ENCODE measurements around the gene KCNC4.
A peak's percentile ranks its signal among the peaks of the same experiment; 100 is the strongest.

Gene KCNC4

GRCh38 chr1:110245876-110246620 is 35.9 kb downstream of the KCNC4 start:
- Histone ChIP-seq H3K4me1 (peaks cover 45% of the 10 kb centered on the region), H3K36me3 (no peaks in the 10 kb centered on the region), H4K20me1 (no peaks in the 10 kb centered on the region), H3K4me2 (no peak overlapping the region), H3K9me3 (no peaks in the 10 kb centered on the region), H3K9ac (no peak overlapping the region), H3K27me3 (no peaks in the 10 kb centered on the region), H3K27ac (no peak overlapping the region), H3K4me3 (no peak overlapping the region)
- no peak for TF ChIP-seq Cebpa-rat (IDR thresholded peaks at IDR 0.05)

- Histone ChIP-seq H3K9me3 (no peaks in the 10 kb centered on the region), H3K9ac (no peak overlapping the region), H4K20me1 (no peaks in the 10 kb centered on the region), H3K4me3 (no peak overlapping the region), H3K27me3 (no peaks in the 10 kb centered on the region), H3K27ac (no peak overlapping the region), H3K4me1 (peaks cover 18% of the 10 kb centered on the region), H3K36me3 (no peaks in the 10 kb centered on the region), H3K4me2 (no peak overlapping the region)
- TF ChIP-seq Cebpa-rat (IDR thresholded peaks at IDR 0.05), result no peak
These were observed 38.6 kb downstream of the KCNC4 start for GRCh38 chr1:110248746-110249145.

GRCh38 chr1:110249256-110249655 is 39.1 kb downstream of the KCNC4 start:
- Histone ChIP-seq H3K9me3 (no peaks in the 10 kb centered on the region), H3K4me3 (no peak overlapping the region)
- TF ChIP-seq Cebpa-rat (IDR thresholded peaks at IDR 0.05), result no peak

DNA sequence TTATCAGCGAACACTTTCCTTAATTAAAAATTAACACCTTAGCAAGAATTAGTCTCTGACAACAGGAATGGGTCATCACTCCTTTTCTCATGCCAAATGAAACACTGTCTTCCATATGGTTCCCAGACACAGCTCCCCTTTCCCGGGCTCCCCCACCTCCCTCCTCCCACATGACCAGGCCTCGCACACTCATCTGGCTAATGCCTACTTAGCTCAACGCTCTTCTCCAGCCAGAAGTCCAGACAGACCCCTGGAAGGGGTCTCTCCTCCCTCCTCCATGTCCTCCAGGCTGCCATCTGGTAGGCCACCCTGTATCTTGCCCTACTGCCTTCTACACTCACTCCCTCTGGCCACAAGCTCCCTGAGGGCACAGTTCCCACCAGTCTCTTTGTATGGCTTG is 39.9 kb downstream of the KCNC4 start:
- Histone ChIP-seq H3K9ac (no peak overlapping the region), H3K9me3 (no peaks in the 10 kb centered on the region), H3K27ac (no peak overlapping the region), H4K20me1 (no peaks in the 10 kb centered on the region), H3K4me3 (no peak overlapping the region), H3K36me3 (no peaks in the 10 kb centered on the region), H3K4me2 (no peak overlapping the region), H3K4me1 (peaks cover 12% of the 10 kb centered on the region), H3K27me3 (no peaks in the 10 kb centered on the region)
- no peak for TF ChIP-seq Cebpa-rat (IDR thresholded peaks at IDR 0.05)

More at GRCh38 chr1:110249256-110249655, 39.1 kb downstream of the KCNC4 start:
- Histone ChIP-seq H4K20me1 (no peaks in the 10 kb centered on the region), H3K36me3 (no peaks in the 10 kb centered on the region), H3K4me1 (peaks cover 13% of the 10 kb centered on the region), H3K9ac (no peak overlapping the region), H3K27me3 (no peaks in the 10 kb centered on the region), H3K27ac (no peak overlapping the region), H3K4me2 (no peak overlapping the region)

- no peaks in the 10 kb centered on the region for H3K27me3 ChIP-seq
- peaks cover 14% of the 10 kb centered on the region for H3K4me1 ChIP-seq
- no peaks in the 10 kb centered on the region for H3K36me3 ChIP-seq
- no peaks in the 10 kb centered on the region for H3K9me3 ChIP-seq
- H3K4me2 ChIP-seq, result no peak overlapping the region
- no peak for TF ChIP-seq Cebpa-rat (IDR thresholded peaks at IDR 0.05)
- H3K27ac ChIP-seq, result no peak overlapping the region
- H4K20me1 ChIP-seq, result no peaks in the 10 kb centered on the region
- no peak overlapping the region for H3K9ac ChIP-seq
- no peak overlapping the region for H3K4me3 ChIP-seq
These were observed 40.6 kb downstream of the KCNC4 start for GRCh38 chr1:110250749-110251148.

- Histone ChIP-seq H3K27ac (no peak overlapping the region), H3K36me3 (no peaks in the 10 kb centered on the region), H3K9ac (no peak overlapping the region), H4K20me1 (no peaks in the 10 kb centered on the region), H3K4me3 (no peak overlapping the region), H3K27me3 (no peaks in the 10 kb centered on the region), H3K4me2 (no peak overlapping the region), H3K4me1 (peaks cover 16% of the 10 kb centered on the region), H3K9me3 (no peaks in the 10 kb centered on the region)
- no peak for TF ChIP-seq Cebpa-rat (IDR thresholded peaks at IDR 0.05)
These were observed 43.1 kb downstream of the KCNC4 start for GRCh38 chr1:110253213-110253612.

GRCh38 chr1:110254604-110255391 is 44.7 kb downstream of the KCNC4 start:
- Histone ChIP-seq H4K20me1 (no peaks in the 10 kb centered on the region), H3K4me1 (peaks cover 16% of the 10 kb centered on the region), H3K27ac (no peak overlapping the region), H3K4me2 (peak overlapping the region; percentile 32), H3K9ac (no peak overlapping the region), H3K4me3 (no peak overlapping the region), H3K36me3 (no peaks in the 10 kb centered on the region), H3K27me3 (no peaks in the 10 kb centered on the region), H3K9me3 (no peaks in the 10 kb centered on the region)
- no peak for TF ChIP-seq Cebpa-rat (IDR thresholded peaks at IDR 0.05)

- no peak for TF ChIP-seq Cebpa-rat (IDR thresholded peaks at IDR 0.05)
- no peaks in the 10 kb centered on the region for H3K9me3 ChIP-seq
- H3K4me2 ChIP-seq, result peak overlapping the region; percentile 32
- no peaks in the 10 kb centered on the region for H3K36me3 ChIP-seq
- no peaks in the 10 kb centered on the region for H4K20me1 ChIP-seq
- H3K27me3 ChIP-seq, result no peaks in the 10 kb centered on the region
- no peak overlapping the region for H3K27ac ChIP-seq
- H3K4me3 ChIP-seq, result no peak overlapping the region
- peaks cover 16% of the 10 kb centered on the region for H3K4me1 ChIP-seq
- no peak overlapping the region for H3K9ac ChIP-seq
These were observed 45.3 kb downstream of the KCNC4 start for GRCh38 chr1:110255392-110255787.

GRCh38 chr1:110258734-110259133 is 48.6 kb downstream of the KCNC4 start:
- H3K36me3 ChIP-seq, result no peaks in the 10 kb centered on the region
- H4K20me1 ChIP-seq, result no peaks in the 10 kb centered on the region
- H3K4me2 ChIP-seq, result no peak overlapping the region
- H3K9ac ChIP-seq, result no peak overlapping the region
- H3K27ac ChIP-seq, result no peak overlapping the region
- peaks cover 16% of the 10 kb centered on the region for H3K4me1 ChIP-seq
- no peaks in the 10 kb centered on the region for H3K9me3 ChIP-seq
- TF ChIP-seq Cebpa-rat (IDR thresholded peaks at IDR 0.05), result no peak
- no peak overlapping the region for H3K4me3 ChIP-seq
- no peaks in the 10 kb centered on the region for H3K27me3 ChIP-seq

DNA sequence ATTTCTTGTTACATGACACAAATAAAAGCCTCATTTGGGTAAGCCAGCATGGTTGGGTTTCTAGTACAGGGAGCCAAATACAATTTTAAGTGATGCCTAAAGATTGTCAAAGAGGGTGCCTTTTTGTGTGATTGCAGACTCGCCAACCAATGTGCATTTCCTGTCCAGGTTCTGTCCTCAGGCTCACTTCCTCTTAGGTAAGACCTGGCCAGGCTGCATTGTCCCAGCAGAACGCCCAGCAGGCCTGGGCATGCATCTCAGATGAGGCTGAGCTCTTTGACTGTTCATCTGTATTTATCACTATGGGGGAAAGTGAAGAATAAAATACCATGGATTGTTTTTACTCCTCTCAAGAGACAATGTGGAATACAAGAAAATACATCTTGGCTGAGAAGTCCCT is 49.7 kb downstream of the KCNC4 start:
- peaks cover 12% of the 10 kb centered on the region for H3K4me1 ChIP-seq
- TF ChIP-seq Cebpa-rat (IDR thresholded peaks at IDR 0.05), result no peak
- no peak overlapping the region for H3K4me3 ChIP-seq
- H3K9ac ChIP-seq, result no peak overlapping the region
- no peak overlapping the region for H3K4me2 ChIP-seq
- no peaks in the 10 kb centered on the region for H4K20me1 ChIP-seq
- H3K27me3 ChIP-seq, result no peaks in the 10 kb centered on the region
- no peak overlapping the region for H3K27ac ChIP-seq
- no peaks in the 10 kb centered on the region for H3K36me3 ChIP-seq
- H3K9me3 ChIP-seq, result no peaks in the 10 kb centered on the region

Data from BLaER1 (cell line).